HG03280 (cell line): ENCODE results near the gene CDKN2D.
"Not testable (repeated sequence)": the region's sequence is repeated elsewhere in the genome, so short reads cannot be mapped to it uniquely, and the experiment has no call there.

ENCODE experiments used
- ATAC-seq: cut with Tn5 transposase; IDR thresholded peaks from one replicate; pipeline ENCODE4 v1.9.1; 2021; ENCODE audit warnings: mild to moderate bottlenecking, moderate library complexity; ENCODE audit not compliant: unreplicated experiment

The CDKN2D gene

GRCh38 chr19:10552510-10553053 is 16.2 kb downstream of the CDKN2D start:
- ATAC-seq = no peak

- ATAC-seq = no peak
Measured at GRCh38 chr19:10551698-10552301, 17.0 kb downstream of the CDKN2D start.

GRCh38 chr19:10551006-10551405 is 17.8 kb downstream of the CDKN2D start:
- not testable (repeated sequence) for ATAC-seq

GRCh38 chr19:10550336-10550735 is 18.4 kb downstream of the CDKN2D start:
- no peak for ATAC-seq

GRCh38 chr19:10549733-10550132 is 19.0 kb downstream of the CDKN2D start:
- ATAC-seq = no peak

- ATAC-seq = no peak
Measured at GRCh38 chr19:10548746-10549276, 20.0 kb downstream of the CDKN2D start.

GRCh38 chr19:10546817-10547216 is 22.0 kb downstream of the CDKN2D start:
- no peak for ATAC-seq

GRCh38 chr19:10544753-10545251 is 24.0 kb downstream of the CDKN2D start:
- no peak for ATAC-seq

GRCh38 chr19:10544242-10544752 is 24.5 kb downstream of the CDKN2D start:
- no peak for ATAC-seq

GRCh38 chr19:10543420-10544241 is 25.1 kb downstream of the CDKN2D start, which contains the start of gene ATG4D:
Gene ATG4D (plus strand): TSS chr19:10543904. CDS start chr19:10544091, 187 bp downstream.
- ATAC-seq = peak; percentile 75

GRCh38 chr19:10543059-10543419 is 25.7 kb downstream of the CDKN2D start:
- ATAC-seq = no peak

- not testable (repeated sequence) for ATAC-seq
Measured at GRCh38 chr19:10539016-10539415, 29.8 kb downstream of the CDKN2D start.

GRCh38 chr19:10538204-10538983 is 30.4 kb downstream of the CDKN2D start:
- ATAC-seq = no peak

- ATAC-seq = no peak
Measured at GRCh38 chr19:10537668-10538067, 31.1 kb downstream of the CDKN2D start.

- ATAC-seq = no peak
Measured at GRCh38 chr19:10535613-10536012, 33.2 kb downstream of the CDKN2D start.

- no peak for ATAC-seq
Measured at GRCh38 chr19:10533646-10534386, 35.0 kb downstream of the CDKN2D start.

- ATAC-seq = no peak
Measured at GRCh38 chr19:10532457-10532856, 36.3 kb downstream of the CDKN2D start.

- ATAC-seq = not testable (repeated sequence)
Measured at GRCh38 chr19:10526887-10527286, 41.9 kb downstream of the CDKN2D start.

- no peak for ATAC-seq
Measured at GRCh38 chr19:10525636-10526035, 43.1 kb downstream of the CDKN2D start.

GRCh38 chr19:10523135-10523636 is 45.6 kb downstream of the CDKN2D start:
- no peak for ATAC-seq
